Uterus (tissue), 2 donors: ENCODE data around the gene TDRD3.

Experiments
- CTCF ChIP-seq, 4 experiments: fragments of 200-600 bp in 2 of 4; fragments of 450-650 bp in 2 of 4; sonication (generic) in 2 of 4; IDR thresholded peaks; one replicate each; pipeline ENCODE4 v1.5.1; 2016 to 2019; ENCODE audit warnings: antibody characterized with exemption in 4 of 4, mild to moderate bottlenecking in 2 of 4, moderate library complexity in 1 of 4
- POLR2A ChIP-seq, 2 donors: fragments of 450-650 bp; IDR thresholded peaks; one replicate each; pipeline ENCODE4 v1.6.1; 2016; ENCODE audit warnings: antibody characterized with exemption in 2 of 2, mild to moderate bottlenecking in 1 of 2, moderate library complexity in 1 of 2

- TF ChIP-seq CTCF (IDR thresholded peaks at IDR 0.05) (no peak), POLR2A (IDR thresholded peaks at IDR 0.05) (no peak)
These were observed 70.1 kb downstream of the TDRD3 start for GRCh38 chr13:60467098-60467497.
